Adrenal gland (tissue), 12 donors: ENCODE data around the gene TMOD1. TPM values are rescaled to one million over a fixed set of nuclear protein-coding genes. Genes with fewer than 3 reads are reported as not detected.

Experiments
- DNase-seq, 7 donors: peaks; one replicate each; pipeline ENCODE4 v3.0.0-alpha.2; 2019 to 2020
- H3K27ac ChIP-seq, 5 donors: fragments of 200-600 bp; sonication (generic) in 4 of 5; 1 replicate in 3 of 5; 2 replicates in 2 of 5; pipeline versions ENCODE4 v1.5.1 to v1.8.0; 2016 to 2020; ENCODE audit warnings: mild to moderate bottlenecking in 1 of 5
- H3K27me3 ChIP-seq: fragments of 200-600 bp; 2 replicates; pipeline ENCODE4 v1.8.0; 2021
- H3K36me3 ChIP-seq, 2 donors: fragments of 200-600 bp; replicated peaks in 1 of 2; 1 replicate in 1 of 2; 2 replicates in 1 of 2; pipeline versions ENCODE4 v1.5.1 to v1.8.0; 2018 to 2022
- H3K4me1 ChIP-seq, 2 donors: fragments of 200-600 bp; replicated peaks in 1 of 2; 1 replicate in 1 of 2; 2 replicates in 1 of 2; pipeline versions ENCODE4 v1.5.1 to v1.8.0; 2018 to 2021
- H3K4me3 ChIP-seq, 4 donors: fragments of 200-600 bp; sonication (generic) in 3 of 4; one replicate each; pipeline ENCODE4 v1.5.1; 2016 to 2018
- H3K9me3 ChIP-seq, 3 donors: fragments of 200-600 bp; sonication (generic) in 1 of 3; replicated peaks in 1 of 3; 1 replicate in 2 of 3; 2 replicates in 1 of 3; pipeline versions ENCODE4 v1.5.1 to v1.8.0; 2016 to 2021
- POLR2A ChIP-seq, 2 donors: fragments of 450-650 bp; IDR thresholded peaks; one replicate each; pipeline ENCODE4 v1.6.1; 2017; ENCODE audit warnings: antibody characterized with exemption in 2 of 2, mild to moderate bottlenecking in 2 of 2, moderate library complexity in 1 of 2
- WGBS, 4 donors: extraction: QIAGEN DNeasy Blood & Tissue Kit in 2 of 4; methylation state at CpG; one replicate each; pipeline versions ENCODE4 v1.1.5 to v1.1.7; 2013 to 2017; 5-methylcytosine and 5-hydroxymethylcytosine counted together
- intact Hi-C, 2 donors: fragments of 100-400 bp; cut with DNase I; formaldehyde crosslinking; loops; one replicate each; pipeline versions ENCODE4 v1.14.1 to v1.15.0; 2022 to 2023
- polyA plus RNA-seq, 3 donors: library from polyadenylated mRNA; stranded (reverse); fragments of 200-250 nt in 2 of 3; fragments of 350-450 nt in 1 of 3; fragmentation: Illumina TruSeq in 1 of 3; extraction: RNeasy Lipid Tissue Mini Kit (QIAGEN cat#74804) in 1 of 3; gene quantifications; one replicate each; pipeline ENCODE4 v1.2.3, GENCODE V29; 2013 to 2014
- total RNA-seq, 9 donors: library from RNA; depleted of rRNA in 4 of 9; stranded (reverse); fragments of >200 nt in 4 of 9; fragments of 120-200 nt in 1 of 9; fragmentation: NEBNext Ultra II Directional in 1 of 9; extraction: Animal tissue kit (Norgen Biotek cat#: 25700) in 1 of 9; gene quantifications; one replicate each; pipeline versions ENCODE4 v1.1.0 to v1.2.4, GENCODE V29; 2013 to 2023
- TF ChIP-seq, protein P1 (sequence below), 6 experiments: fragments of 450-650 bp in 4 of 6; fragments of 200-600 bp in 2 of 6; sonication (generic) in 1 of 6; IDR thresholded peaks; 1 replicate in 5 of 6; 2 replicates in 1 of 6; pipeline versions ENCODE4 v1.5.1 to v1.8.0; 2016 to 2021; ENCODE audit warnings: antibody characterized with exemption in 6 of 6, mild to moderate bottlenecking in 2 of 6, moderate library complexity in 1 of 6
- donor health status: healthy with polysubstance abuse.
- donor health status: Bipolar disorder and iron deficiency.
- donor health status: DM: yes; HTN: yes; CAD: no.
- donor health status: DM: no; HTN: no; CAD: no.
- donor health status: DM: no; HTN: no; CAD: no.
- donor health status: DM: yes; HTN: yes; CAD: no.

Gene TMOD1
- total and polyA plus RNA-seq, 12 donors: 23.9 to 91.2 (median 59.8) TPM

DNA sequence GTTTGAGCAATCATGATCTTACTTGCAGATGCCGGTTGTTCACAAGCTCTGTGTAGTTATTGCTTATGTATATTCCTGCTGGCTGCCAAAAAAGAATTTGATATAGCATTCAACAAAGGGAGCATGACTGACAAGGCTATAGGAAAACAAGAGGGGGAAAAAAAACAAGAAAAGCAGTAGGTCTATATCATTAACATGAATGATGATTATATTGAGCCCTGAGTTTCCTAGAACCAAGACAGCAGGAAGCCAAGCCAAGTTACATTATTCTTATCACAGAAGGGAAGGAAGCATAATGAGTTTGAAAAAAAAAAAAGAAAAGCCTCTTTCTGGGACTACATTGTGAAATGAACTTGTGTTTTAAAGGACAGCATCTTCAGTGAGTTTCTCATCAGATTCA, 90.7 kb downstream of the TMOD1 start:
- Histone ChIP-seq H3K9me3 (no peaks in the 10 kb centered on the region), H3K4me1 (peaks cover 0 to 7% of the 10 kb centered on the region in 2 donors), H3K4me3 (no peak overlapping the region), H3K27ac (no peak overlapping the region), H3K27me3 (no peaks in the 10 kb centered on the region), H3K36me3 (peaks cover 0 to 27% of the 10 kb centered on the region in 2 donors)
- intact Hi-C loops: no loop called here
- TF ChIP-seq, protein P1, sequence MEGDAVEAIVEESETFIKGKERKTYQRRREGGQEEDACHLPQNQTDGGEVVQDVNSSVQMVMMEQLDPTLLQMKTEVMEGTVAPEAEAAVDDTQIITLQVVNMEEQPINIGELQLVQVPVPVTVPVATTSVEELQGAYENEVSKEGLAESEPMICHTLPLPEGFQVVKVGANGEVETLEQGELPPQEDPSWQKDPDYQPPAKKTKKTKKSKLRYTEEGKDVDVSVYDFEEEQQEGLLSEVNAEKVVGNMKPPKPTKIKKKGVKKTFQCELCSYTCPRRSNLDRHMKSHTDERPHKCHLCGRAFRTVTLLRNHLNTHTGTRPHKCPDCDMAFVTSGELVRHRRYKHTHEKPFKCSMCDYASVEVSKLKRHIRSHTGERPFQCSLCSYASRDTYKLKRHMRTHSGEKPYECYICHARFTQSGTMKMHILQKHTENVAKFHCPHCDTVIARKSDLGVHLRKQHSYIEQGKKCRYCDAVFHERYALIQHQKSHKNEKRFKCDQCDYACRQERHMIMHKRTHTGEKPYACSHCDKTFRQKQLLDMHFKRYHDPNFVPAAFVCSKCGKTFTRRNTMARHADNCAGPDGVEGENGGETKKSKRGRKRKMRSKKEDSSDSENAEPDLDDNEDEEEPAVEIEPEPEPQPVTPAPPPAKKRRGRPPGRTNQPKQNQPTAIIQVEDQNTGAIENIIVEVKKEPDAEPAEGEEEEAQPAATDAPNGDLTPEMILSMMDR (IDR thresholded peaks at IDR 0.05): no peak
- no peak for TF ChIP-seq POLR2A (IDR thresholded peaks at IDR 0.05)
- WGBS, 4 donors: 80 to 94% (median 92%) methylated on average over 1 of the region's 1 CpG
- no peak for DNase-seq

DNA sequence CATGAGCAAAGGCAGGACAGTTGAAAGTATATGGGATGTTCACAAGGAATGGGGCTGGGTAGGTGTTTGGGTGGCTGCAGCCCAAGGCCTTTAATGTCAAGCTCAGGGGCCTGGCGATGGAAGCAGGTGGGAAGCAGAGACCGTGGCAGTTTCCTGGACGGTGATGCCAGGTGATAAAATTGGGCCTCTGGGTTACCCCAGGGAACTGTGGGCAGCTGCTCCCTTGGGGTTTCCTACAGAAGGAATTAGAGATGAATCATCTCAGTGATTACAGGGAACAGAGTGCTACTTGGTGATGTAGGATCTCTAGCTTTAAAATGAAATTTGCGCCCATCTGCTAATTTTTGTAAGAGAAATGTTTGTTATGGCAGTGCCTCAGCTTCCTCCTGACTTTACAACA, 92.5 kb downstream of the TMOD1 start:
- Histone ChIP-seq H3K27ac (peak overlapping the region in 1 of 5 donors; percentile 15), H3K9me3 (no peaks in the 10 kb centered on the region), H3K4me1 (peaks cover 0 to 12% of the 10 kb centered on the region in 2 donors), H3K36me3 (peaks cover 0 to 28% of the 10 kb centered on the region in 2 donors), H3K27me3 (no peaks in the 10 kb centered on the region), H3K4me3 (no peak overlapping the region)
- TF ChIP-seq, protein P1 (IDR thresholded peaks at IDR 0.05): no peak
- no peak for TF ChIP-seq POLR2A (IDR thresholded peaks at IDR 0.05)
- intact Hi-C loops: no loop called here
- 92 to 96% (median 93%) methylated on average over 4 of the region's 4 CpGs for WGBS, 4 donors
- DNase-seq: no peak

DNA sequence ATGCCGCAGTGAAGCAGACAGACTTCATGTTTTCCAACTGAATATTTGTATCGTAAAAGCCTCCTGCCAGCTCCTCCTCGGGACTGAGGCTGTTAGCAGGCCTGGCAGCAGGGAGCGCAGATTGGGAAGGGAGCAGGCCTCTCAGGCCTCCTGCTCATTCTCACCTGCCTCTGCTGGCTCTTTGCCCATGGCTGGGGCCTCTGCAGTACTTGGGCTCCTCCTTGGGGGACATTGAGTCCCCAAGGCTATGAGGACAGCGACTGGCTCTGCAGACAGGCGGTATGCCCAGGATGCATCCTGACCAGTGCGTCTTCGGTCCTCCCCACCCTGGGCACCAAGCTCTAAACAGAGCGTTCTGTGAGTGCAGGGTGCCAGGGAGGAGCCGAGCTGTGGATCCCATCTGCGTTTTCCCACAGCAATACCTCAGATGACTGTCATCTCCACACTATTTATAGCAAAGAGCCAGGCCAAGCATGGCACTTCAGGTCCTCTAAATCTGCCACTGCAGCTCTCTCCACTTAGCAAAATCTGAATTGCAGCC, 93.0 kb downstream of the TMOD1 start:
- Histone ChIP-seq H3K4me1 (peaks cover 0 to 16% of the 10 kb centered on the region in 2 donors), H3K27me3 (no peaks in the 10 kb centered on the region), H3K4me3 (no peak overlapping the region), H3K27ac (peak overlapping the region in 1 of 5 donors; percentile 15), H3K36me3 (peaks cover 0 to 28% of the 10 kb centered on the region in 2 donors), H3K9me3 (no peaks in the 10 kb centered on the region)
- intact Hi-C loops: no loop called here
- 84 to 94% (median 86%) methylated on average over 8 to 11 of the region's 11 CpGs for WGBS, 4 donors
- DNase-seq: peak in 2 of 7 donors; percentile 16 to 83
- TF ChIP-seq, protein P1 (IDR thresholded peaks at IDR 0.05): no peak
- no peak for TF ChIP-seq POLR2A (IDR thresholded peaks at IDR 0.05)

DNA sequence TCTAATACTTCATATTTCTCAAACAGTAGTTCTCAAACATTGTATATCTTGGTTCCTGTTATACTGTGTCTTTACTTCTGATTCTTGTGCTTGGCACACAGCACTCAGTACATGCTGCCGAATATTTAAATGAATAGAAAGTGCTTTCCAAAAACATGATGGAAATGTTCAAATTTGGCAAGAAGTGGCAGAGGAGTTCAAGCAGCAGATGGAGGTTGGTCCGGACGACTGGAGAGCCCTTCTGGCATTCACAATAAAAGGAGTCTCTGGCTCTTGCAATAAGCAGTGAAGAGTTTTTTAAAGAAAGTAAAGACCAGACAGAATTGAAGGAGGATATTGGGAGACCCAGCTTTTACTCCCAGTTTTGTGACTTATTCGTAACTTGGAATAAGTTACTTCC, 95.4 kb downstream of the TMOD1 start:
- WGBS, 4 donors: 61 to 76% (median 68%) methylated on average over 4 of the region's 4 CpGs
- Histone ChIP-seq H3K4me3 (no peak overlapping the region), H3K9me3 (no peaks in the 10 kb centered on the region), H3K36me3 (peaks cover 0 to 52% of the 10 kb centered on the region in 2 donors), H3K4me1 (peaks cover 14 to 39% of the 10 kb centered on the region in 2 donors), H3K27ac (no peak overlapping the region), H3K27me3 (no peaks in the 10 kb centered on the region)
- intact Hi-C loops: no loop called here
- TF ChIP-seq, protein P1 (IDR thresholded peaks at IDR 0.05): no peak
- no peak for TF ChIP-seq POLR2A (IDR thresholded peaks at IDR 0.05)
- DNase-seq: no peak
